Peyer's patch (tissue), 4 donors: ENCODE data around the gene MACROD2.

ENCODE experiments used
- POLR2A ChIP-seq, 2 donors: fragments of 450-650 bp; IDR thresholded peaks; one replicate each; pipeline ENCODE4 v1.5.1; 2017; ENCODE audit warnings: antibody characterized with exemption in 2 of 2, mild to moderate bottlenecking in 2 of 2, moderate library complexity in 2 of 2
- TF ChIP-seq, protein P1 (sequence below), 6 experiments: fragments of 450-650 bp in 4 of 6; fragments of 200-600 bp in 2 of 6; sonication (generic) in 1 of 6; IDR thresholded peaks; one replicate each; pipeline ENCODE4 v1.5.1; 2017 to 2019; ENCODE audit warnings: antibody characterized with exemption in 6 of 6, mild to moderate bottlenecking in 3 of 6, moderate library complexity in 1 of 6

DNA sequence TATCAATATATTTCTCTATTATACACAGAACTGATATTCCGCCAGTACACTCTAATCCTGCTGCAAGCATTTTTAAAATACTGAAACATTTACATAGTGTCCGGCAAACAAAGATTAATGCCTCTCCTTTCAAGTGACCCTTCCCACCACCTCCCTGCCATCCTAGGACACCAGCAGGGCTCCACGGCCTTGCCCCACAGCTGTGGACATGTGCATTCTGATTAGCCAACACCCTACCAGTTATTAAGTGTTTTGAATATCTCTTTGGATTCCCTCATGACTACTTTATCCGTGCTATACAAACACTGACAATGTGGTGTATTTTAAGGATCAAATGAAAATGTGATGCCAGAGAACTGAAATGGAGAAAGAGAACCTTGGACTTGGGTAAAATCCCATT, 1962.8 kb downstream of the MACROD2 start:
- TF ChIP-seq, protein P1, sequence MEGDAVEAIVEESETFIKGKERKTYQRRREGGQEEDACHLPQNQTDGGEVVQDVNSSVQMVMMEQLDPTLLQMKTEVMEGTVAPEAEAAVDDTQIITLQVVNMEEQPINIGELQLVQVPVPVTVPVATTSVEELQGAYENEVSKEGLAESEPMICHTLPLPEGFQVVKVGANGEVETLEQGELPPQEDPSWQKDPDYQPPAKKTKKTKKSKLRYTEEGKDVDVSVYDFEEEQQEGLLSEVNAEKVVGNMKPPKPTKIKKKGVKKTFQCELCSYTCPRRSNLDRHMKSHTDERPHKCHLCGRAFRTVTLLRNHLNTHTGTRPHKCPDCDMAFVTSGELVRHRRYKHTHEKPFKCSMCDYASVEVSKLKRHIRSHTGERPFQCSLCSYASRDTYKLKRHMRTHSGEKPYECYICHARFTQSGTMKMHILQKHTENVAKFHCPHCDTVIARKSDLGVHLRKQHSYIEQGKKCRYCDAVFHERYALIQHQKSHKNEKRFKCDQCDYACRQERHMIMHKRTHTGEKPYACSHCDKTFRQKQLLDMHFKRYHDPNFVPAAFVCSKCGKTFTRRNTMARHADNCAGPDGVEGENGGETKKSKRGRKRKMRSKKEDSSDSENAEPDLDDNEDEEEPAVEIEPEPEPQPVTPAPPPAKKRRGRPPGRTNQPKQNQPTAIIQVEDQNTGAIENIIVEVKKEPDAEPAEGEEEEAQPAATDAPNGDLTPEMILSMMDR (IDR thresholded peaks at IDR 0.05) = no peak
- TF ChIP-seq POLR2A (IDR thresholded peaks at IDR 0.05) = no peak
